Left renal cortex interstitium (tissue), 4 donors: ENCODE measurements around the gene ZMYM2. TPM values are rescaled to one million over a fixed set of nuclear protein-coding genes. Genes with fewer than 3 reads are reported as not detected.

Experiments used
- DNase-seq, 4 donors: peaks; one replicate each; pipeline ENCODE4 v3.0.0-alpha.2; 2013; ENCODE audit warnings: low read depth in 4 of 4, low spot score in 2 of 4, missing footprints in 1 of 4
- polyA plus RNA-seq, 4 donors: library from polyadenylated mRNA; unstranded; fragments of 120-200 nt; gene quantifications; one replicate each; pipeline ENCODE4 v1.2.1, GENCODE V29; 2013; ENCODE audit not compliant: insufficient read length in 4 of 4

The ZMYM2 gene
- polyA plus RNA-seq, 4 donors = 91.2 to 143 (median 111) TPM

- DNase-seq = no peak
Observed at GRCh38 chr13:20130652-20131051, 172.1 kb downstream of the ZMYM2 start.

- no peak for DNase-seq
Observed at GRCh38 chr13:20131057-20131832, 172.7 kb downstream of the ZMYM2 start.

DNA sequence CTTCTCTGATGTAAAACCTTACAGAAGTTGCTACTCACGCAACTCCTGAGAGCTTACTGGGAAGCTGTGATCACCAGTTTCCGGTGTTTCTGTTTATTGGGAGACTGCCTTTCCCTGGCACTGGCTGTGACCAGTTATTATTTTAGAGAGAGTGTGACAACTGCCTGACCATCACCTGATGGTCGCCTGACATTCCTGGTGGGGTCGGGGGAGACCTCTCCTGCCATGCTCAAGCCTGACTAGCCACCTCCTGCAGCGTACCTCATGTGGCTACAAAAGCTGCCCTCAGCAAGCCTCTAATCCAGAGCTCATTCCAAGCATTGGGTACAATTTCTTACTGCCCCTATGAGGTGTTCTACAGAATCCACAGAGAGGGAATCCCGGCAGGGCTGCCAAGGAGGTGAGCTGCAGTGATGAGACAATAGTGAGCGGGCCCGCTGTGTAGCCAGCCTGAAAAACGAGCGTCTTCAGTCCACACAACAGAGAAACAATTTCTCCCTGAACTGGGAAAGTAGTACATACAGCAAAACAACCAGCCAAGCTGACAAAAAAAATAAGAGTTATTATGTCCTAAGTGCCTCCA lies 173.6 kb downstream of the ZMYM2 start:
- DNase-seq = no peak

GRCh38 chr13:20134732-20135131 lies 176.2 kb downstream of the ZMYM2 start:
- no peak for DNase-seq

DNA sequence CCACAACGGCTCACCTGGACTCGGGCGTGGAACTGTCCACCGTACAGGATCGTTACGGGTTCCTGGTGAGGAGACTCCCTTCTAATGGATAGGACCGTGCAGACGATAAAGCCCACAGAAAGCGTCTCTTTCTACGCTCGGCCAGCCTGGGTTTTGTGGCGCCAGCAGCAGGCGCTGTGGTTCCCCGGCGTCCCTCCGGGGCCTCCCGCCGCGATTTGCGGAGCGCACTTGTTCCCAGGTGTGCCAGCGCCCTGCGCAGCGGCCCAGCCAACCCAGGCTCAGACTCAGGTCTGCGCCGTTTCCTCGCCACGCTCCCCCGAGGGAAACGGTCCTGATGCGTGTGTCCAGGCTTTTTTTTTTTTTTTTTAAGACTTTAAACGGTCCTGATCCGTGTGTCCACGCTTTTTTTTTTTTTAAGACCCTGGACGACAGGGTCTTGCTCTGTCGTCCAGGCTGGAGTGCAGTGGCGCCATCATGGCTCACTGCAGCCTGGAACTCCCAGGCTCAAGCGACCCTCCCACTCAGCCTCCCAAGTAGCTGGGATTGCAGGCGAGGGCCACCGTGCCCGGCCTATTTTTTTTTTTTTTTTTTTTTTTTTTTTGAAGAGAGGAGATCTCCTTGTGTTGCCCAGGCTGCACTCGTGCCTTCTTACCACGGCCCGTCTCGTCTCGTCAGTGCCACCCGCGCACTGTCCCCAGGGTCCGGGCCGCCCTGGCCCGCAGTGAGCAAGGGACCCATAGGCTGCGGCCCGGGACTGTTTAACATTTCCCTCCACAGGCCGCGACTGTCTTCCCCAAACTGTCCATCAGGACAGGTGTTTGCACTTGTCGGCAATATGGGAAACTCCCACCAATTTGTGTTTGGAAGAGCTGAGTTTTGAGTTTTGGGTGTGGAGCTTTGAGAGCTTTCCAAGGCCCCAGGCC lies 178.5 kb downstream of the ZMYM2 start:
- DNase-seq = no peak

GRCh38 chr13:20137875-20138274 lies 179.3 kb downstream of the ZMYM2 start:
- DNase-seq = no peak

DNA sequence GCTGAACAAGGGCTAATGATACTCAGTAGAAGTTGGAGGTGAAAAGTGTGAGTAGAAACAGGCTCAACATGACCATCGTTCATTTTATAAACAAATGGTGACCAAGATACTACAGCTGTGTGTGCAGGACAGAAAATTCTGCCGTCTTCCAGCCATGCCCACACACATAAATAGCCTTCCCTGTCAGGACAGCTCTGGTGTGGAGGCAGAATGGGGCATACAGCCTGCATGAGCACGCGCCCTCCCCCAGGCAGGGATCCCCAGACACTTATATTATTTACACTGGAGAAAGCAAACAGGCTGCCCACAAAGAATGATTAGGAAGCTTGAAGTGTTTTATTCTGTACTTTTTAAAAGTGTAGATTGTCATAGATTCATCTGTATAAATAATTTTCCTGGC lies 182.0 kb downstream of the ZMYM2 start:
- DNase-seq = no peak

Other genes with a start within 250 kb of the ZMYM2 start
- 10 to 100 TPM; 72.7 to 89.7 (median 85.1) TPM for gene PSPC1, start 175.8 kb upstream of the ZMYM2 start, polyA plus RNA-seq
- gene ZMYM5, start 95.1 kb upstream of the ZMYM2 start, polyA plus RNA-seq = 10 to 100 TPM; 17.5 to 32.2 (median 25.0) TPM
- 10 to 100 TPM; 11.4 to 13.9 (median 12.8) TPM for gene GJA3, start 202.3 kb downstream of the ZMYM2 start, polyA plus RNA-seq
- 1 to 10 TPM; 2.4 to 5.2 (median 3.7) TPM for gene GJB2, start 234.2 kb downstream of the ZMYM2 start, polyA plus RNA-seq